Inflammatory macrophage (primary cell): ENCODE data around the gene LHPP.

Source experiments
- DNase-seq, 2 donors: peaks; one replicate each; pipeline ENCODE4 v3.0.0-alpha.2; 2020 to 2022

Gene LHPP

GRCh38 chr10:124661660-124662180, 200.1 kb downstream of the LHPP start:
- DNase-seq: no peak

DNA sequence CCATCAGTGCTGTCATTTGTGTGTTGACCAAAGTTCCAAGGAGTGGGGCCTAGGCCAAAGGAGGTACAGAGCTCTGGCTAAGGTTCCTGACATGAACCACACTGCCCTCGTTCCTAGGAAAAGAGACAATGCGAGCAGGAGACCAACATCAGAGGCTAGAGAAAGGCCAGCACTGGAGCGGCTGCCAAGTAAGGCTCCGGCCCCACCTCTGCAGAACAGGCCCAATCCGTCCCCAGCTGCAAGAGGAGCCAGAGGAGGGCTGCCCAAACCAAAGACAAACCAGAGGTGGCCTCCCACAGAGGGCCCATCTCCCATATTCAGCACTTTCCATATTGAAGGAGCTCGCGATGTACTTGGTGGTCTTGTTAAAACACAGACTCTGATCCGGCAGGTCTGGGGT, 201.6 kb downstream of the LHPP start:
- DNase-seq: no peak
